Measurements from ENCODE around the gene LCP2. TPM values are rescaled to one million over a fixed set of nuclear protein-coding genes. Genes with fewer than 3 reads are reported as not detected.

The LCP2 gene
- total and polyA plus RNA-seq, 10 of the 15 experiments (the other 5 are each of a cell fraction or from before 2014, with no cell fraction given) = 8.0 to 50.5 (median 20.6) TPM

DNA sequence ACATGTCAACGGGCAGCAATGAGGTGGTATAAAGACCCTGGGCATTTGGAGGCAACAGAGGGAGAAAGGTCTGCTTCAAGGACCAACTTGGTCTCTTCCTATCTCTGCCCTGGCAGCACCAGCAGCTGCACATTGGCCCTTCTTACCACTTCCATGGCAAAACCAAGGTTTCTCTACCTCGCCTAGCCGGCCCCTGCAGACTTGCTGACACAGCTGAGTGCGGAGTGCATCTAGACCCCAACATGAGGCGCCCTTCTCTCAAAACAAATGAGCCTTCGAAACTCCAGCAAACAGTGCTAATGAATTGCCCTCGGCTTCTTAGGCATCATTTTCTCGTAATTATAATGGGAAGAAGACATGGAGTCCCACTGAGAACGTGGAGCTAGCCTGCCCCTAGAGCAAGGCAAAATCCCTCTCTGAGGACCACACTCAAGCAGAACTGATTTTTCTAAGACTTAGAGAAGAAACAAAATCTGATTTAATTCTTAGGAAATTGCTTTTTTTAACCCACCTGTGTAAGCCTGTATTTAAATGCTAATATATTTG, 49.5 kb upstream of the LCP2 start:
- H3K27me3 ChIP-seq (replicated peaks in 1 of 2; ENCODE audit: control insufficient read depth in 2 of 2, insufficient read depth in 2 of 2, low read length in 1 of 2) = peaks cover 0 to 6% of the 10 kb centered on the region in 2 experiments; a peak in 2 of 4 replicates
- H3K36me3 ChIP-seq (ENCODE audit: control insufficient read depth in 2 of 2, insufficient read depth in 2 of 2, low read length in 1 of 2) = no peaks in the 10 kb centered on the region
- RAD21 ChIA-PET (ENCODE audit: unreplicated experiment) = interaction anchor here (0.7 to 4.7 kb wide), 12 partner anchors 9 to 124 kb away, joined by 3 to 18 read pairs (median 4); no protein-coding TSS in a partner anchor
- FAIRE-seq = no peak
- H3K9ac ChIP-seq (ENCODE audit: control insufficient read depth, insufficient read depth, low read length) = no peak overlapping the region
- no peak overlapping the region for H2AFZ ChIP-seq (ENCODE audit: control insufficient read depth, low read depth, low read length)
- H3K9me3 ChIP-seq (replicated peaks; ENCODE audit: control insufficient read depth, insufficient read depth, low read length) = no peaks in the 10 kb centered on the region; the same call in 2 of the 3 replicates
- H3K4me2 ChIP-seq (ENCODE audit: control insufficient read depth, insufficient read depth) = no peak overlapping the region
- DNase-seq (ENCODE audit: low read depth, low spot score) = no peak
- 40% methylated on average over 9 of the region's 9 CpGs for WGBS (ENCODE audit: insufficient coverage, insufficient replicate concordance, low lambda C conversion rate, missing lambda C conversion rate)
- CTCF ChIA-PET = interaction anchor here (0.7 to 5.7 kb wide), 12 partner anchors 8 to 164 kb away, joined by 3 to 29 read pairs (median 4); no protein-coding TSS in a partner anchor
- BruUV-seq (replicated peaks) = no TSS peak
- ATAC-seq = no peak
- intact Hi-C loops (cut with micrococcal nuclease; ENCODE audit: unreplicated experiment) (no loop called here), in situ Hi-C loops (cut with MboI) (no loop called here)
- H3K4me3 ChIP-seq = no peak overlapping the region
- no peaks in the 10 kb centered on the region for H3K79me2 ChIP-seq (ENCODE audit: control insufficient read depth, insufficient read depth, low read length)
- no peaks in the 10 kb centered on the region for H4K20me1 ChIP-seq (ENCODE audit: control insufficient read depth, insufficient read depth)
- no peak overlapping the region for H3K27ac ChIP-seq (ENCODE audit: control insufficient read depth, insufficient read depth)
- H3K4me1 ChIP-seq (ENCODE audit: control insufficient read depth, insufficient read depth, low read length) = peaks cover 2% of the 10 kb centered on the region; the same call in 1 of the 2 replicates
- POLR2A ChIA-PET = interaction anchor here (1.2 kb wide), 1 partner anchor 12 kb away, joined by 3 read pairs; no protein-coding TSS in a partner anchor
- SMC1A ChIA-PET (ENCODE audit: uncharacterized antibody, unreplicated experiment) = interaction anchor here (0.6 to 4.0 kb wide), 11 partner anchors 8 to 121 kb away, joined by 3 to 18 read pairs (median 5); partner anchors contain the start of gene KCNMB1
- TF ChIP-seq, protein P1, sequence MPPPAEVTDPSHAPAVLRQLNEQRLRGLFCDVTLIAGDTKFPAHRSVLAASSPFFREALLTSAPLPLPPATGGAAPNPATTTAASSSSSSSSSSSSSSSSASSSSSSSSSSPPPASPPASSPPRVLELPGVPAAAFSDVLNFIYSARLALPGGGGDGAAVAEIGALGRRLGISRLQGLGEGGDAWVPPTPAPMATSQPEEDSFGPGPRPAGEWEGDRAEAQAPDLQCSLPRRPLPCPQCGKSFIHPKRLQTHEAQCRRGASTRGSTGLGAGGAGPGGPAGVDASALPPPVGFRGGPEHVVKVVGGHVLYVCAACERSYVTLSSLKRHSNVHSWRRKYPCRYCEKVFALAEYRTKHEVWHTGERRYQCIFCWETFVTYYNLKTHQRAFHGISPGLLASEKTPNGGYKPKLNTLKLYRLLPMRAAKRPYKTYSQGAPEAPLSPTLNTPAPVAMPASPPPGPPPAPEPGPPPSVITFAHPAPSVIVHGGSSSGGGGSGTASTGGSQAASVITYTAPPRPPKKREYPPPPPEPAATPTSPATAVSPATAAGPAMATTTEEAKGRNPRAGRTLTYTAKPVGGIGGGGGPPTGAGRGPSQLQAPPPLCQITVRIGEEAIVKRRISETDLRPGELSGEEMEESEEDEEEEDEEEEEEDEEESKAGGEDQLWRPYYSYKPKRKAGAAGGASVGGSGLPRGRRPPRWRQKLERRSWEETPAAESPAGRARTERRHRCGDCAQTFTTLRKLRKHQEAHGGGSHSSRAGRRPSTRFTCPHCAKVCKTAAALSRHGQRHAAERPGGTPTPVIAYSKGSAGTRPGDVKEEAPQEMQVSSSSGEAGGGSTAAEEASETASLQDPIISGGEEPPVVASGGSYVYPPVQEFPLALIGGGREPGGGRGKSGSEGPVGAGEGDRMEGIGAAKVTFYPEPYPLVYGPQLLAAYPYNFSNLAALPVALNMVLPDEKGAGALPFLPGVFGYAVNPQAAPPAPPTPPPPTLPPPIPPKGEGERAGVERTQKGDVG (CRISPR knock-in tag; IDR thresholded peaks at IDR 0.05) = no peak
- TF ChIP-seq, protein P2, sequence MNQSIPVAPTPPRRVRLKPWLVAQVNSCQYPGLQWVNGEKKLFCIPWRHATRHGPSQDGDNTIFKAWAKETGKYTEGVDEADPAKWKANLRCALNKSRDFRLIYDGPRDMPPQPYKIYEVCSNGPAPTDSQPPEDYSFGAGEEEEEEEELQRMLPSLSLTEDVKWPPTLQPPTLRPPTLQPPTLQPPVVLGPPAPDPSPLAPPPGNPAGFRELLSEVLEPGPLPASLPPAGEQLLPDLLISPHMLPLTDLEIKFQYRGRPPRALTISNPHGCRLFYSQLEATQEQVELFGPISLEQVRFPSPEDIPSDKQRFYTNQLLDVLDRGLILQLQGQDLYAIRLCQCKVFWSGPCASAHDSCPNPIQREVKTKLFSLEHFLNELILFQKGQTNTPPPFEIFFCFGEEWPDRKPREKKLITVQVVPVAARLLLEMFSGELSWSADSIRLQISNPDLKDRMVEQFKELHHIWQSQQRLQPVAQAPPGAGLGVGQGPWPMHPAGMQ (IDR thresholded peaks at IDR 0.05; ENCODE audit: borderline replicate concordance) = no peak
- TF ChIP-seq ZSCAN29 (IDR thresholded peaks at IDR 0.05) (no peak), MTA2 (IDR thresholded peaks at IDR 0.05; ENCODE audit: low read depth) (no peak), EP300 (IDR thresholded peaks at IDR 0.05; ENCODE audit: borderline replicate concordance in 1 of 2, control insufficient read depth in 1 of 2, low read depth in 2 of 2, low read length in 2 of 2) (no peak), CHD2 (IDR thresholded peaks at IDR 0.05; ENCODE audit: borderline replicate concordance, low read depth, low read length) (no peak), CHD4 (IDR thresholded peaks at IDR 0.05) (no peak), EGR1 (IDR thresholded peaks at IDR 0.05; ENCODE audit: borderline replicate concordance in 1 of 2, low read depth in 2 of 2, low read length in 2 of 2) (no peak), MEF2B (IDR thresholded peaks at IDR 0.05; ENCODE audit: partially characterized antibody, poor library complexity, severe bottlenecking) (no peak), PML (IDR thresholded peaks at IDR 0.05; ENCODE audit: low read length) (no peak), ZNF24 (IDR thresholded peaks at IDR 0.05) (no peak), ZBED1 (IDR thresholded peaks at IDR 0.05; ENCODE audit: borderline replicate concordance) (no peak)
- TF ChIP-seq, protein P3, sequence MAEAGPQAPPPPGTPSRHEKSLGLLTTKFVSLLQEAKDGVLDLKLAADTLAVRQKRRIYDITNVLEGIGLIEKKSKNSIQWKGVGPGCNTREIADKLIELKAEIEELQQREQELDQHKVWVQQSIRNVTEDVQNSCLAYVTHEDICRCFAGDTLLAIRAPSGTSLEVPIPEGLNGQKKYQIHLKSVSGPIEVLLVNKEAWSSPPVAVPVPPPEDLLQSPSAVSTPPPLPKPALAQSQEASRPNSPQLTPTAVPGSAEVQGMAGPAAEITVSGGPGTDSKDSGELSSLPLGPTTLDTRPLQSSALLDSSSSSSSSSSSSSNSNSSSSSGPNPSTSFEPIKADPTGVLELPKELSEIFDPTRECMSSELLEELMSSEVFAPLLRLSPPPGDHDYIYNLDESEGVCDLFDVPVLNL (IDR thresholded peaks at IDR 0.05; ENCODE audit: low read depth, low read length) = no peak
